Right lobe of liver (tissue), 6 donors: ENCODE measurements around the gene OR6B3. TPM values are rescaled to one million over a fixed set of nuclear protein-coding genes. Genes with fewer than 3 reads are reported as not detected.
A peak's percentile ranks its signal among the peaks of the same experiment; 100 is the strongest.

Source experiments
- ATAC-seq, 4 donors: fragments of 200-7000 bp; cut with Tn5 transposase; one replicate each; pipeline ENCODE4 v1.9.1; 2020; ENCODE audit warnings: mild to moderate bottlenecking in 4 of 4, moderate library complexity in 4 of 4
- DNase-seq, 3 donors: peaks; one replicate each; pipeline ENCODE4 v3.0.0-alpha.2; 2020
- H3K27ac ChIP-seq, 3 donors: fragments of 200-600 bp; one replicate each; pipeline ENCODE4 v1.8.0; 2022
- H3K27me3 ChIP-seq, 2 donors: fragments of 200-600 bp; one replicate each; pipeline ENCODE4 v1.8.0; 2022
- H3K36me3 ChIP-seq, 4 donors: fragments of 200-600 bp; sonication (generic) in 1 of 4; one replicate each; pipeline versions ENCODE4 v1.5.1 to v1.8.0; 2017 to 2022; ENCODE audit warnings: control low read depth in 1 of 4
- H3K4me1 ChIP-seq, 4 donors: fragments of 200-600 bp; sonication (generic) in 1 of 4; one replicate each; pipeline versions ENCODE4 v1.5.1 to v1.8.0; 2017 to 2022; ENCODE audit warnings: control low read depth in 1 of 4
- H3K4me3 ChIP-seq, 3 donors: fragments of 200-600 bp; one replicate each; pipeline ENCODE4 v1.8.0; 2022
- H3K9me3 ChIP-seq, 4 donors: fragments of 200-600 bp; sonication (generic) in 1 of 4; one replicate each; pipeline versions ENCODE4 v1.5.1 to v1.8.0; 2017 to 2022; ENCODE audit warnings: control low read depth in 1 of 4
- POLR2A ChIP-seq: fragments of 450-650 bp; IDR thresholded peaks from one replicate; pipeline ENCODE4 v1.6.1; 2017; ENCODE audit warnings: antibody characterized with exemption, mild to moderate bottlenecking
- WGBS: methylation state at CpG from one replicate; pipeline ENCODE4 v1.1.6; 2018; ENCODE audit warnings: low coverage, low lambda C conversion rate; ENCODE audit not compliant: insufficient coverage; ENCODE audit errors: missing lambda C conversion rate; 5-methylcytosine and 5-hydroxymethylcytosine counted together
- intact Hi-C, 2 donors: fragments of 100-400 bp; cut with DNase I; formaldehyde crosslinking; loops; one replicate each; pipeline versions ENCODE4 v1.11.2 to v1.14.1; 2022
- total RNA-seq, 6 experiments: library from RNA; depleted of rRNA in 2 of 6; stranded (reverse); fragments of >200 nt in 2 of 6; fragmentation: NEBNext Ultra II Directional in 3 of 6; extraction: Animal tissue kit (Norgen Biotek cat#: 25700) in 3 of 6; gene quantifications; one replicate each; pipeline versions ENCODE4 v1.1.0 to v1.2.4, GENCODE V29; 2016 to 2023
- TF ChIP-seq, protein P1 (sequence below), 4 donors: fragments of 200-600 bp in 3 of 4; fragments of 450-650 bp in 1 of 4; IDR thresholded peaks; one replicate each; pipeline versions ENCODE4 v1.5.1 to v1.8.0; 2016 to 2022; ENCODE audit warnings: antibody characterized with exemption in 4 of 4, mild to moderate bottlenecking in 2 of 4
- donor health status: DM: no; HTN: yes; CAD: no.
- donor health status: DM: no; HTN: no; CAD: no.
- donor health status: DM: no; HTN: no; CAD: no.
- donor health status: DM: no; HTN: yes; CAD: no.
- donor health status: DM: no; HTN: yes; CAD: no.

The OR6B3 gene
- total RNA-seq, 6 experiments from 2014 or later, result not detected

DNA sequence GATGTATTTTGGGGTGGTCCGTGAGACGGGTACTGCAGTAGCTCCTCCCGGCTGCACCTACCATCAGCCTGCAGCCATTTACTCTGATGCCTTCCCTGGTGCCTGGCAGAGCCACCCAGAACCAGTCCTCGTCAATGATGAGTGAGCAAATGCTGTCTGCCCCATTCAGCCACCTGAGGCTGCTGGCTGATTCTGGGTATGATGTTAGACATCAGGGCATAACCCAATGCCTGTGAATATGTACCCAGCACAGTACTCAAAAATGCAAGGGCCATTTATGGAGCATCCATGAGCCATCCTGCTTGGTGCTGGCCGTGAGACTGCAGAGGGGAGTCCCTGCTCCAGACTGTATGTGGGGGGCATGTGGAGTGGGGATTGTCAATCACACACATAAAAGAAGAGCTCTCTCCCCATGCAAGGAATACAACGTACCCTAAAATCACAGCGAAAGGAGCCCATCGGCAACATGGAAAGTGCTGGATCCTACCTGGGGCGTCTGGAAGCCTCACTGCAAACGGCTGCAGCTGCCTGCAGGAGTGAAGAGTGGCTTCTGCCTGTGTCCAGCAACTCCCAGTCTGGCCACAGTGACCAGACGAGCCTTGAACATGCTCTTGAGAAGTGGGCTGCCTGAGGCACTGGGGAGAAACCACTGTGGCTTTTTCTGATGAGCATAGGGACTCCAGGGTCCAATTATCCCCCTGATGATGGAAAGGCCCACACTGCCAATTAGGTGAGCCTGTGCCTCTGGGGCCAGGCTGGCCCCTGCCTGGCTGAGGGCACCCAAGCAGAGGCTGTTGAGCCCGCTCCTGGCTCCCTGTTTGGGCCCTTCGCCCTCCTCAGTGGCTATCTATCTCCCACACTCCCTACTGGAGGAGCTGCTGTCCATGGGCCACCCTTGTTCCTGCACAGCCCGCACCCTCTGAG lies 20.7 kb downstream of the OR6B3 start:
- Histone ChIP-seq H3K4me1 (no peaks in the 10 kb centered on the region), H3K27me3 (no peaks in the 10 kb centered on the region), H3K36me3 (no peaks in the 10 kb centered on the region), H3K9me3 (no peaks in the 10 kb centered on the region), H3K27ac (no peak overlapping the region), H3K4me3 (no peak overlapping the region)
- ATAC-seq (peak in 1 of 4 donors; percentile 32), DNase-seq (no peak)
- 42% methylated on average over 7 of the region's 14 CpGs for WGBS
- TF ChIP-seq POLR2A, result no peak
- TF ChIP-seq, protein P1, sequence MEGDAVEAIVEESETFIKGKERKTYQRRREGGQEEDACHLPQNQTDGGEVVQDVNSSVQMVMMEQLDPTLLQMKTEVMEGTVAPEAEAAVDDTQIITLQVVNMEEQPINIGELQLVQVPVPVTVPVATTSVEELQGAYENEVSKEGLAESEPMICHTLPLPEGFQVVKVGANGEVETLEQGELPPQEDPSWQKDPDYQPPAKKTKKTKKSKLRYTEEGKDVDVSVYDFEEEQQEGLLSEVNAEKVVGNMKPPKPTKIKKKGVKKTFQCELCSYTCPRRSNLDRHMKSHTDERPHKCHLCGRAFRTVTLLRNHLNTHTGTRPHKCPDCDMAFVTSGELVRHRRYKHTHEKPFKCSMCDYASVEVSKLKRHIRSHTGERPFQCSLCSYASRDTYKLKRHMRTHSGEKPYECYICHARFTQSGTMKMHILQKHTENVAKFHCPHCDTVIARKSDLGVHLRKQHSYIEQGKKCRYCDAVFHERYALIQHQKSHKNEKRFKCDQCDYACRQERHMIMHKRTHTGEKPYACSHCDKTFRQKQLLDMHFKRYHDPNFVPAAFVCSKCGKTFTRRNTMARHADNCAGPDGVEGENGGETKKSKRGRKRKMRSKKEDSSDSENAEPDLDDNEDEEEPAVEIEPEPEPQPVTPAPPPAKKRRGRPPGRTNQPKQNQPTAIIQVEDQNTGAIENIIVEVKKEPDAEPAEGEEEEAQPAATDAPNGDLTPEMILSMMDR (IDR thresholded peaks at IDR 0.05), result no peak
- intact Hi-C loops, result no loop called here

DNA sequence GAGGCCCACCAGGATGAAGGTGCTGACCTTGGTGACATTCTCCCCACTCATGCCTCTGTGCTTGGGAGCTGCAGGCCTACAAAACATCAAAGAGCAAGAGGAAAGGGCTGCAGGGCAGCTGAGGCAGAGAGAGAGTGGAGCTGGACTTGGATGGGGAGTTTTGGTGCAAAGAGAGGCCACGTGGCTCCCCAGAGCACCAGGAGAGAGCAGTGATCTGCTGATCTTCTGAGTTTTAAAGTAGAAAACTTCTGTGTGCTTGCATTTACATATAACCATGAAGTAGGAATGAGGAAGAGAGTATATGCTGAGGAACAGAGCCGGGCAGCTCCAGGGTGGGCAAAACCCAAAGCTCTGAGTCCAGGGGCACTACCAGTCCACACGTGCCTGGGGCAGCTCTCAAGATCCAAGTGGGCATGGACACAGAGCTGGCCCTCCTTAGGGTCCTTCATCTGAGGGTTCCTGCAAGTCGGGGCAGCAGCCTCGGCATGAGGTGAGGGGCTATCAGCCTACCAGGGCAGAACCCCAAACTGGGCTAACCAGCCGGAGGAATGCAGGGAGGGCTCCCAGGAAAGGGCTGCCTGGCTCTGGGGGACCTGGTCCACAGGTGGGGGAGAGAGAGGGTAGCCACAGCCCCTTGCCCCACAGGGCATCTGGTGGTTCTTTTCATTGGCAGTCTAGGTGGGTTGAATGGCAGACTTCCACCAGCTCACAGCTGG lies 22.8 kb downstream of the OR6B3 start, which contains the start of gene OR6B2:
TSS of gene OR6B2 (minus strand) at position 51 of the 716 bp plus-strand sequence. CDS start at position 51, 0 bp downstream.
- Histone ChIP-seq H3K4me3 (no peak within 1 kb of the TSS), H3K9me3 (no peaks in the 10 kb centered on the region), H3K4me1 (no peaks in the 10 kb centered on the region), H3K27ac (no peak within 1 kb of the TSS), H3K36me3 (no peaks in the 10 kb centered on the region), H3K27me3 (no peaks in the 10 kb centered on the region)
- TF ChIP-seq, protein P1 (IDR thresholded peaks at IDR 0.05), result no peak
- TF ChIP-seq POLR2A, result no peak
- ATAC-seq (peak in 2 of 4 donors; percentile 5 to 7), DNase-seq (no peak)
- intact Hi-C loops, result no loop called here
- WGBS, result 43% methylated on average over 4 of the region's 6 CpGs

DNA sequence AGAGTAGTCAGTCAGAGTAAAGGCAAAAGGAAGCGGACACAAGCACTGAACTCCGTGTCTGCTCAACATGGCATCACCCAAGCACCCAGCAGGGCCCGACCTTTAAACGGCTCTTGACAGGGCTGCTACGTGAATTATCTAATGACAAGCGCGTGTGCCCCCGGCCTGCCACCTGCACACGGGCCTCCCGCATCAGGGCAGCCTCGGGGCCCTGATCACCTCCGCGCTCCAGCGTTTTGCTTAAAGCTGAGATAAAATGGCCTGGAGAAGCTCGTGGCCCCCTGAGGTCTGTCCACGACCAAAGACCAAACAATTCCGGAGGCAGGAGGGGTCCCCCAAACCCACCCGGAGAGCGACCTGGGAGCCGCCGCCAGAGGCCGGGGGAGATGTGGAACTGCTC lies 28.6 kb downstream of the OR6B3 start:
- Histone ChIP-seq H3K9me3 (no peaks in the 10 kb centered on the region), H3K4me3 (peak overlapping the region; percentile 94 to 99 (median 99)), H3K4me1 (peaks cover 0 to 15% (median 5%) of the 10 kb centered on the region in 4 donors), H3K27ac (peak overlapping the region; percentile 86 to 94 (median 93)), H3K27me3 (no peaks in the 10 kb centered on the region), H3K36me3 (peaks cover 0 to 15% (median 6%) of the 10 kb centered on the region in 4 donors)
- TF ChIP-seq POLR2A, result no peak
- TF ChIP-seq, protein P1 (IDR thresholded peaks at IDR 0.05), result no peak
- WGBS, result 11% methylated on average over 2 of the region's 22 CpGs
- intact Hi-C loops, result no loop called here
- peak; percentile 2 to 11 (median 4) for ATAC-seq
- DNase-seq, result no peak

DNA sequence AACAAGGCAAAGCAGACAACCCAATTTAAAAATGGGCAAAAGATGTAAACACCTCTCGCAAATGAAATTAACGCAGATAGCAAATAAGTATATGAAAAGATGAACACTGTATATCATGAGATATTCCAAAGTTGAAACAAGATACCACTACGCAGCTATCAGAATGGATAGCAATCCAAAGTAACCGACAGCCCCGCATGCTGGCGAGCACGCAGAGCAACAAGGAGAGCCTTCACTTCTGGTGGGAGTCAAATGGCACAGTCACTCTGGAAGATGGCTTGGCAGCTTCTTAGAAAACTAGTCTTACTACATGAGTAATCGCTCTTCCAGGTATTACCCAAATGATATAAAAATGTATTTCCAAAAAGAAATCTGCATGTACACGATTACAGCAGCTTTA lies 29.5 kb downstream of the OR6B3 start:
- Histone ChIP-seq H3K27me3 (no peaks in the 10 kb centered on the region), H3K36me3 (peaks cover 0 to 20% (median 6%) of the 10 kb centered on the region in 4 donors), H3K27ac (no peak overlapping the region), H3K4me1 (peaks cover 0 to 15% (median 5%) of the 10 kb centered on the region in 4 donors), H3K4me3 (peak overlapping the region; percentile 94 to 99 (median 99)), H3K9me3 (no peaks in the 10 kb centered on the region)
- no peak for DNase-seq
- ATAC-seq, result no peak
- intact Hi-C loops, result no loop called here
- 74% methylated on average over 9 of the region's 9 CpGs for WGBS
- no peak for TF ChIP-seq POLR2A
- TF ChIP-seq, protein P1 (IDR thresholded peaks at IDR 0.05), result no peak
